Measurements from ENCODE around the gene SRRM3.
"Not testable (repeated sequence)": the region's sequence is repeated elsewhere in the genome, so short reads cannot be mapped to it uniquely, and the experiment has no call there.

SRRM3 gene

DNA sequence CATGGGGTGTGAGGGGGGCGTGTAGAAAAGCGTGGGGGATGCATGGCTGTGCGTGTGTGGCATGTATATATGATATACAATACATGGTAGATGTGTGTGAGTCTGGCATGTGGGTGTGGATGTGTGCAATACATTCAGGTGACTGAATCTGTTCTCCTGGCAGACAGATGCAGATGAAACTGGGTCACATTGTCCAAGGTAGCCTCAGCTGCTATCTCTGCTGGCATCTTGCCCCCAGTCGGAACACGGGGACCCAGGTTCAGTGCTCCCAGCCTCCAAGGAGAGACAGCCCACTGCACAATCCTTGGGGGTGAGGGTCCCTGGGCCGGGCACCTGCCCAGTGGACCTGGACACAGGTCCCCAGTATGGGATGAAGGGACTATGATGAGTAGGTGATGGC lies 12.4 kb upstream of the SRRM3 start:
- no peak for DNase-seq (ENCODE audit: low spot score)

GRCh38 chr7:76191783-76192240 lies 9.9 kb upstream of the SRRM3 start:
- DNase-seq (ENCODE audit: low spot score) = no peak

- no peak for DNase-seq (ENCODE audit: low spot score)
Observed at GRCh38 chr7:76193466-76193865, 8.2 kb upstream of the SRRM3 start.

- no peak for DNase-seq (ENCODE audit: low spot score)
Observed at GRCh38 chr7:76193883-76194282, 7.8 kb upstream of the SRRM3 start.

- DNase-seq (ENCODE audit: low spot score) = no peak
Observed at GRCh38 chr7:76196786-76197185, 4.9 kb upstream of the SRRM3 start.

- no peak for DNase-seq (ENCODE audit: low spot score)
Observed at GRCh38 chr7:76198202-76198601, 3.5 kb upstream of the SRRM3 start.

DNA sequence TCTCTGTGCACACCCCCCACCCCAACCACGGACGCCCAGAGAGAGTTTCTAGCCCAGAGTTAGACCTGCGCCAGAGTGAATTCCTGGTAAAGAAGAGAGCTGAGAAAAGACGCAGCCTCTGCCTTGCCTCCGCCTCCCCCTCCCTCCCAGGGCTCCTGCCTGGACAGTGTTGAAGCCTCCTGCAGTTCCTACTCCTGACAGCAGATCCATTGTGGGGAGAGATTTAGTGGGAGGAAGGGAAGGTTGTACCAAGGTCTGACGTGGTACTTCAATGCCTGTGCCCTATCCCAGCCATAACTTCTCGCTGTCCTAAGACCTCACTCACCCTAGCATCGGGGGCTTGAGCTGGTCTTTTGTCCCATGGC lies 952 bp downstream of the SRRM3 start:
- DNase-seq (ENCODE audit: low spot score) = no peak

DNA sequence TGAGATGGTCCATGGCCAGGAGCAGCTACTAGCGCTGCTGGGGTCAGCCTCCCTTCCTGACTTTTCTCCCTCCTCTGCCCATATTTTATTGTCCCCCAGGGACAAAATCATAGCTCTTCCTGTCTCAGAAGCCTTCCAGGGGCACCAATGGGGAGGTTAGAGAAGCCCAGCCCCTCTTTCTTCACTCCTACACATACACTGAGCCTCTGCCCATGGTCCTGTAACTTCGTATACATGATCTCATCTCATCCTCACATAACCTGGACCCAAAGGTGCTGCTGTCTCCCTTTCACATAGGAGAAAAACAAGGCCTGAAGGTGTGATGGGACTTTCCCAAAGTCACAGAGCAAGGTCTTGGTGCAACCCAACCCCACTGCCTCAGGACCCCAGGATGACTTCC lies 2.5 kb downstream of the SRRM3 start:
- no peak for DNase-seq (ENCODE audit: low spot score)

GRCh38 chr7:76206633-76207032 lies 4.9 kb downstream of the SRRM3 start:
- no peak for DNase-seq (ENCODE audit: low spot score)

DNA sequence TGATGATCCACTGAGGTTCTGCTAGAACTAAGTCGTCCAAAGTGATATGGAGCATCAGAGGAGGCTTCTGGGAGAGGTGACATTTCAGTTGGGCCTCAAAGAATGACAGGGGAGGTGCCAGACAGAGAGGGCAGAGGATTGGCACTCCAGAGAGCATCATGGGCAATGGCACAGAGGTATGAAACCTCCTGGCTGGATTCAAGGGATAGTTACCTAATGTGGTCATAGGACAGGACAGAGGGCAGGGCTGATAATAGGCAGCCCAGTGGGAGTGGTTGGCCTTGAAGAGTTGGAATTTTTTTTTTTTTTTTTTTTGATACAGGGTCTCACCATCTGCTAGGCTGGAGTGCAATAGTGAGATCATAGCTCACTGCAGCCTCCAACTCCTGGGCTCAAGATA lies 7.6 kb downstream of the SRRM3 start:
- DNase-seq (ENCODE audit: low spot score) = no peak

GRCh38 chr7:76211216-76211615 lies 9.5 kb downstream of the SRRM3 start:
- DNase-seq (ENCODE audit: low spot score) = no peak

- not testable (repeated sequence) for DNase-seq (ENCODE audit: low spot score)
Observed at GRCh38 chr7:76215349-76215748, 13.7 kb downstream of the SRRM3 start.

DNA sequence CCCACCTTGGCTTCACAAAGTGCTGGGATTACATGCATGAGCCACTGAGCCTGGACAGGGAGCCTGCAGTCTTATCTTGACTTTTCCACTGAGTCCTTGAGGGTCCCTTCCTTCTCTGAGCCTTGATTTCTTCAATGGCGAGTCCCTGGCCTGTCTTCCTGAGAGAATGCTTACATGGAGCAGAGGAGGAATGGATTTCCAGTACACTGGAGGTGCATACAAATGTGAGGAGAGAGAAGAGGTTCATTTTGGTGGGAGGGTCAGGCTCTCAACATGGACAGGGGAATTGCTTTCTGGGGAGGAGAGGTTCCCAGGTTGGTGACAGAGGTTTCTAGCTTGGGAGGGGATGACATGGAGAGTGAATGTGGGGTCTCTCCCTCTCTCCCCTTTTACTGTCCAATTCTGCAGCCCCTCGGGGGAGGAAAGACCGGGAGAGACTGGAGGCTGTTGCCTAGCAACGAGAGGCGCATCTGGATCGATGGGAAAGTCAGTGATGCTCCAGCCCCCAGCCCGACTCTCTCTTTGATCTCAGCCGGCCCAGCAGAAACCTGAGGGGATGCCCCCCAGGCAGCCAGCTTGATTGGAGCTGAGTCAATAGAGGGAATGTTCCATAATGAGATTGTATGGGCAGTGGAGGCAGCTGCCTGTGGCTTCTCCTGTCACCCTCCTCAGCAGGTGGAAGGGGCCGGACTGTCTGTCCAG lies 14.8 kb downstream of the SRRM3 start:
- no peak for DNase-seq (ENCODE audit: low spot score)

DNA sequence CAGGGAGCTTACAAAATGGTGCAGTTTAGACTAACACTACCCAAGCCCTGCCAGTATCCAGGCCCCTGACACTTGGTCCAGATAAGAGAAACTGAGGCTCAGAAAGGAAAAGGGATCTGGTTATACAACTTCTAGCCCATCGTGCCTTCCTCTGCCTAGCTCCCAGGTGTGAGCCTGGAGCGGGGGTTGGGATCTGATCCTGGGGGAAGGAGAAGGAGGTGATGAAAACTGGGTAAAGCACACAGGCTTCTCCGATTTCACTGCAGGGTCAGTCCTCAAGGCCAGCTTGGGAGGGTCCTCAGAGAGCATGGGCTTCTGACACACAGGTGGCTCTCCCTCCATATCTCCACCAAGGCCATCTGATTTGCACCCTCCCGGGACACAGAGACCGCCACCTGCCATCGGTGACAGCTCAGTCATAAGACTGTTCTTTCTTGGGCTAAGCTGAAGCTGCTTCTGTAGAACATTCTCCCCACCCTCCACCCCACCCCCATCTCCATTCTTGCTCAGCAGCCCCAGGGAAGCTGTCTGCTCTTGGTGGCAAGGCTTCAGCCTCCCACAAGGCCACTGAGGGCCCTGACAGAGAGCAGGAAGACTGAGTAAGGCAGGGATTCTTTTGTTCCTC lies 16.4 kb downstream of the SRRM3 start:
- no peak for DNase-seq (ENCODE audit: low spot score)

- DNase-seq (ENCODE audit: low spot score) = no peak
Observed at GRCh38 chr7:76220185-76221057, 18.7 kb downstream of the SRRM3 start.

DNA sequence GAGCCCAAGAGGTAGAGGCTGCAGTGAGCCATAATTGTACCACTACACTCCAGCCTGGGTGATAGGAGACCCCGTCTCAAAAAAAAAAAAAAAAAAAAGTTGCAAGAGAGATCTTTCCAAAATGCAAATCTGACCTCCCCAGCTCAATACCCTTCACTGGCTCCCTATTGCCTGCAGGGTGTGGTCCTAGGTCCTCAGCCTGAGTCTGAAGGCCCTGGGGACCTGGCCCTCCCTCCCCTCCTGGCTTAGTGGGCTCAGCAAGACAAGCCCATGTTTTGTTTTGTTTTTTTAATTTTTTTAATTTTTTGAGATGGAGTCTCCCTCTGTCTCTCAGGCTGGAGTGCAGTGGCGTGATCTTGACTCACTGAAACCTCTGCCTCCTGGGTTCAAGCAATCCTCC lies 20.6 kb downstream of the SRRM3 start:
- DNase-seq (ENCODE audit: low spot score) = no peak

DNA sequence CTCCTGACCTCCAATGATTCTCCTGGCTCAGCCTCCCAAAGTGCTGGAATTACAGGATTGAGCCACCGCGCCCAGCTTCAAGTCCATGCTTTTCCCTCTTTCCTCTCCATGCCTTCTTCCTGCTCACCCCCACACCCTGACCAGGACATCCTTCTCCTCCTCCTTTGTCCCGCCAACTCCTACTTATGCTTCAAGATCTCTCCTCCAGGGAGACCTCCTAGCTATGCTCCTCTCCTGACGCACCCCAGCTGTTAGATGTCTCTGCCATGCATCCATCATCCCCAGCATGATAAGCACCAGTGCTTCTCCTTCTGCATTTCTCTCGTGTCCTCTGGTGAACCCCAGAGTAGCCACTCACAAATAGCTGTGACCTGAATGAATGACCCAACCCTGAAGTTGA lies 21.1 kb downstream of the SRRM3 start:
- DNase-seq (ENCODE audit: low spot score) = no peak

GRCh38 chr7:76223286-76223972 lies 21.7 kb downstream of the SRRM3 start:
- no peak for DNase-seq (ENCODE audit: low spot score)

DNA sequence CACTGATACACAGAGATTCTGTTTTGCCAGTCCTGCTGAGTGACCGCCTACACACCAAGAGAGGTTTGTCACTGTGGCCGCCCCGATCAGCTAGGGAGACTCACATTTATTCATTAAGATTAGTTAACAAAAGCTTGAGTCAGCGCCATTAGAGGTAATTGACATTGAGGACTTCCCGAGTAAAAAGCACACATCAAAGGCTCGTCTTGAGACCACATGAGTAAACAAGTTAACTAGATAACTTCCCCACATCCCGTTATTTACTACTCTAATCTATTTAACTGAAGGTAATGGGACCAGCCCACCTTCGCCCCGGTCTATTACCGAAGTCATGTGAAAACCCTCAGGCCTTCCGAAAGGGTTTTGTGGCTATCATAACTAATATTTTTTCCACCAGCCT lies 23.0 kb downstream of the SRRM3 start:
- no peak for DNase-seq (ENCODE audit: low spot score)

GRCh38 chr7:76225379-76225778 lies 23.7 kb downstream of the SRRM3 start:
- DNase-seq (ENCODE audit: low spot score) = no peak

DNA sequence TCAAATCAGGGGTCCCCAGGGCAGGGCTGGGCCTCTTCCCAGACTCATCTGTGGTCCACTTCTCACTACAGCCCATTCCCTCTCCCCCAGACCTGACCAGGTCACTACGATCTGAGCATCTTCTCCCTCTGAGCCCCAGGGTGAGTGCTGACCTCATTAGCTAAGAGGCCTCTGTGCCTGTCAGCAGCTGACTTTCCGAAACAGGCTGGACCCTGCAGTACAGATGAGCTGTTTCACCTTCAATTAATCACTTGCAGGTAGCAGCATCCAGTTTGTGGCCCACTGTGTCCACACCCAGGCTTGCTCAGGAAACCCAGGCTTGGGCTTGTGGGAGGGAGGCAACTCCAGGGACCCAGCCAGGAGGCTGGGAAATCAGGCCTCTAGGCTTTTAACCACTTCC lies 24.3 kb downstream of the SRRM3 start:
- no peak for DNase-seq (ENCODE audit: low spot score)

GRCh38 chr7:76226878-76227423 lies 25.3 kb downstream of the SRRM3 start:
- not testable (repeated sequence) for DNase-seq (ENCODE audit: low spot score)
